Right lobe of liver (tissue), 4 donors: ENCODE data around the gene APLN.

Source experiments
- CTCF ChIP-seq, 4 donors: fragments of 200-600 bp in 3 of 4; fragments of 450-650 bp in 1 of 4; IDR thresholded peaks; one replicate each; pipeline versions ENCODE4 v1.5.1 to v1.8.0; 2016 to 2022; ENCODE audit warnings: antibody characterized with exemption in 4 of 4, mild to moderate bottlenecking in 2 of 4
- POLR2A ChIP-seq: fragments of 450-650 bp; IDR thresholded peaks from one replicate; pipeline ENCODE4 v1.6.1; 2017; ENCODE audit warnings: antibody characterized with exemption, mild to moderate bottlenecking
- donor health status: DM: no; HTN: no; CAD: no.
- donor health status: DM: no; HTN: no; CAD: no.
- donor health status: DM: no; HTN: yes; CAD: no.

GRCh38 chrX:129688097-129688496 is 33.3 kb upstream of the APLN start:
- no peak for TF ChIP-seq CTCF (IDR thresholded peaks at IDR 0.05)
- TF ChIP-seq POLR2A = no peak
